Measurements from ENCODE around the gene TMEM169.
A peak's percentile ranks its signal among the peaks of the same experiment; 100 is the strongest.

The TMEM169 gene

GRCh38 chr2:216114714-216115531, 33.2 kb downstream of the TMEM169 start:
- Histone ChIP-seq H3K36me3 (peaks cover 42 to 75% (median 50%) of the 10 kb centered on the region in 3 donors), H3K9me3 (no peaks in the 10 kb centered on the region), H3K4me3 (peak overlapping the region; percentile 52 to 54), H3K27me3 (no peaks in the 10 kb centered on the region), H3K27ac (peak overlapping the region; percentile 79 to 81), H3K4me1 (peaks cover 0 to 61% (median 31%) of the 10 kb centered on the region in 4 donors)
- TF ChIP-seq CTCF (IDR thresholded peaks at IDR 0.05): peak; percentile 77 to 89
- peak; percentile 99 for DNase-seq
- intact Hi-C loops (cut with DNase I; ENCODE audit: low total_unique reads): no loop called here

GRCh38 chr2:216116418-216116817, 34.7 kb downstream of the TMEM169 start:
- intact Hi-C loops (cut with DNase I; ENCODE audit: low total_unique reads): no loop called here
- Histone ChIP-seq H3K4me1 (peaks cover 0 to 46% (median 18%) of the 10 kb centered on the region in 4 donors), H3K27me3 (no peaks in the 10 kb centered on the region), H3K27ac (no peak overlapping the region), H3K36me3 (peaks cover 57 to 80% (median 65%) of the 10 kb centered on the region in 3 donors), H3K4me3 (no peak overlapping the region), H3K9me3 (no peaks in the 10 kb centered on the region)
- TF ChIP-seq CTCF (IDR thresholded peaks at IDR 0.05): no peak
- DNase-seq: no peak

- no peak for TF ChIP-seq CTCF (IDR thresholded peaks at IDR 0.05)
Measured at GRCh38 chr2:216117561-216118340, 36.0 kb downstream of the TMEM169 start.

GRCh38 chr2:216118474-216118873, 36.8 kb downstream of the TMEM169 start:
- no peak overlapping the region for H3K4me3 ChIP-seq
- no peaks in the 10 kb centered on the region for H3K27me3 ChIP-seq
- H3K27ac ChIP-seq: no peak overlapping the region
- H3K9me3 ChIP-seq: no peaks in the 10 kb centered on the region
- no peak for DNase-seq
- H3K36me3 ChIP-seq: peaks cover 66 to 81% (median 74%) of the 10 kb centered on the region in 3 donors
- H3K4me1 ChIP-seq: peaks cover 0 to 34% (median 13%) of the 10 kb centered on the region in 4 donors
- no peak for TF ChIP-seq CTCF (IDR thresholded peaks at IDR 0.05)
- intact Hi-C loops (cut with DNase I; ENCODE audit: low total_unique reads): no loop called here

More at GRCh38 chr2:216117561-216118340, 36.0 kb downstream of the TMEM169 start:
- Histone ChIP-seq H3K27ac (no peak overlapping the region), H3K36me3 (peaks cover 66 to 81% (median 74%) of the 10 kb centered on the region in 3 donors), H3K27me3 (no peaks in the 10 kb centered on the region), H3K4me3 (no peak overlapping the region), H3K9me3 (no peaks in the 10 kb centered on the region), H3K4me1 (peaks cover 0 to 34% (median 15%) of the 10 kb centered on the region in 4 donors)
- no peak for DNase-seq
- intact Hi-C loops (cut with DNase I; ENCODE audit: low total_unique reads): no loop called here

DNA sequence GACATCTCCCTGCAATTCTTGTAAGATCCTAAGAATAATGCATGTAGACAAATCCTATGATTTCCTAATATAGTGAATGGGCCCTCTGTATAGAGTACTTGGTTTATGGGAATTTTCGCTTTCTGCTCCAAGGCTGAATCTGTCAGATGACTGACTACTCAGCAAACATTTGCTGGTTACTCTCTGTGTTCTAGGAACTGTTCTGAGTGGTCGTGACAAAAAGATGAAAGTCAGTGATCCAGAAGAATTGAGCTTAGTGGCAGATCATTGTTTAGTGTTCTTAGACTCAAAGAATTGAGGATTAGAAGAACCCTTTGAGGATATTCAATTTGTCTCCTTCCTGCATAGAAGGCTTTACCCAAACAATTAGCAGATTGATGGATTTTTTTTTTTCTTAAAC, 37.4 kb downstream of the TMEM169 start:
- Histone ChIP-seq H3K4me1 (peaks cover 0 to 33% (median 13%) of the 10 kb centered on the region in 4 donors), H3K36me3 (peaks cover 69 to 81% (median 74%) of the 10 kb centered on the region in 3 donors), H3K27me3 (no peaks in the 10 kb centered on the region), H3K4me3 (no peak overlapping the region), H3K27ac (no peak overlapping the region), H3K9me3 (no peaks in the 10 kb centered on the region)
- DNase-seq: no peak
- intact Hi-C loops (cut with DNase I; ENCODE audit: low total_unique reads): no loop called here
- TF ChIP-seq CTCF (IDR thresholded peaks at IDR 0.05): no peak
